Activated T-helper 1 cell treated with anti-CD3 and anti-CD28 coated beads, Interleukin-2, amount 50 U/mL, for 16 hours (primary cell): ENCODE results near the gene BEND4.
"Not testable (repeated sequence)": the region's sequence is repeated elsewhere in the genome, so short reads cannot be mapped to it uniquely, and the experiment has no call there.

Source experiments
- DNase-seq, 2 donors: peaks; one replicate each; pipeline ENCODE4 v3.0.0-alpha.2; 2020; ENCODE audit warnings: low read depth in 1 of 2, low spot score in 1 of 2

BEND4 gene

DNA sequence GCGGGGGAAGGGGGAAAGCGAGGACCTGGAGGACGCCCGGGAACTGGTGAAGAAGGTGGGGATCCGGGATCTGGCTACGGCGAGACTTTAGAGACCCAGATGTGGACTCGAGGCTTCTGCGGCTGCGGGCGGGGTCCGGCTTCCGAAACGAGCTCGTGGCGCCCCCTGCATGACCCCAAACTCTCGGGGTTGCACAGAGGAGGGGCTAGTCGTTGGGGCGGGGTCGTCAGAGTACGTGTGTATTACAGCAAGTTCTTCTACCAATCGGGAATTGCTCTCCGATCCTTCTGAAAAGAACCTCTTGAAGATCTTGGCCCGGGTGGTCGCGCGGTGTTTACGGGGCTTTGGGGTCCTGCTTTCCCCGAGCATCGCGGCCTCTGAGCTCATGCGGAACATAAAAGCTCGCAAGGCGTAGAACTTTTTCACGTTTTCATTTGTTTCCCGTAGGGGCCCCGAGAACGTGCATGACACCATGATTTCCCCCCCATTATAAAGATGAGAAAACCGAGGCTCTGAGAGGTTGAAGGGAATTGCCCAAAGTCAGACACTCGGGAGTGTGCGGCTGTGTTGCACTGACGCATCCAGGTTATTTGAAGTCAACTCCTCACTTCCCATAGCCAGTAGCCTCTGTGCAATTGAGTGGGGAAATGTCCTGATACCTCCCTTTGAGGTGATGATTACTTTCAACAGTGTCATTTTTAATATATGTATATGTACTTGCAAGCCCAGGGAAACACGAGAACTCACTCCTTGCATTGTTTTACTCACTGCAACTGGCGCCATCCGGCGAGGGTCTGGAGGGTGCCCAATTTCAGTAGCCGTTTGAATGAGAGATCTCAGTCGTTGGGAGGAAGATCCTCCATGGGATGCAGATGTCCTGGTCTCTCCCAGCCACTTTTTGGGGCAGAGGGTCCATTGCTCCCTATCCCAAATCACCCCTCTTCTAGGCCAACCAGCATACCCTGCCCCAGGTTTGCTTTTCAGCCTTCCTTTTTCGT, at the start of gene BEND4:
Gene BEND4 (minus strand): TSS at position 149 of the 998 bp plus-strand sequence. CDS start 512 bp downstream, outside the sequence.
- DNase-seq: no peak

- DNase-seq: no peak
Observed at GRCh38 chr4:42197341-42197740, 44.9 kb upstream of the BEND4 start.

GRCh38 chr4:42172921-42173320, 20.5 kb upstream of the BEND4 start:
- no peak for DNase-seq

DNA sequence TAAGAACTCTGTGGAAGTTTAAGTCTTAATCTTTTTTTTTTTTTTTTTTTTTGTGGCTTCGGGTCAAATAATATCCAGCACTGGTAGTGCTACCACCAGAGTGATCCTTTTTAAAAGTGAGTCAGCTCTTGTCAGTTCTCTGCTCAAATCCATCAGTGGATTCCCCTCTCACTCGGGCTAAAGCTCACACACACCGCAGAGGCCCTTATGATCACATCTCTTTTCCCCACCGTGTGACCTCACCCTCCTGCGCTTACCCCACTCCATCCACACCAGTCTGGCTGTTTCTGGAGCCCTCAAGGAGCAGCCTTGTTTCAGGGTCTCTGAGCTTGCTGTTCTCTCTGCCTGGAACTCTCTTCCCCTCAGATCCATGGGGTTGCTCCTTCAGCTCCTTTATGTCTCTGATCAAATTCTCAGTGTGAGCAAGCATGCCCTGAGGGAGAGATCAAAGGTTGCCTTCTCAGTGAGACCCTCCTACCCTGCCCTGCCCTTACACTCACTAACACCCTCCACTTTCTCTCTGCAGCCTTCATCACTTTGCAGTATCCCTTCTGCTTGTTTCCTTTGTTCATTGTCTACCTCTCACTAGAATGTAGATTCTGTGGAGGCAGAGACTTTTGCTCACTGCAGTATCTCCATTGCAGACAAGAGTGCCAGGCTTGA, 19.8 kb upstream of the BEND4 start:
- DNase-seq: no peak

DNA sequence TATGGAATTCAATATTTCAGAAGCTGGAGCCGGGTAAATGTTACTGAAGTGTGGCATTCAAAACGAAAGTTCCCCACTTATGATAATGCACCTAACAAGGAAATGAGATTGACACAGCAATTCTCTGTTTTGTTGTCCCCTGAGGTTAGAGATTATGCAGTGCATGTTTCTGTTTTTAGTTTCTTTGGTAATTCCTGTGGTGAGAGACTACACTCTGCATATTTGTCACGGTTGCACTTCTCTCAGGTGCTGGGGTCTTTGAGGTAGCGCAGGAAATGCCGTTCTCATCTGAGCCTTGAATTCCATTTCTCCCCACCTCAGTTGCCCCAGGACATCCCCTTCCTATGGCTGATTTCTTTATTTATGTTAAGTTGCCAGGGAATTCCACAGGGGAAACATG, 15.3 kb upstream of the BEND4 start:
- no peak for DNase-seq

- DNase-seq: not testable (repeated sequence)
Observed at GRCh38 chr4:42166186-42166585, 13.7 kb upstream of the BEND4 start.

- DNase-seq: no peak
Observed at GRCh38 chr4:42159271-42160001, 7.0 kb upstream of the BEND4 start.

DNA sequence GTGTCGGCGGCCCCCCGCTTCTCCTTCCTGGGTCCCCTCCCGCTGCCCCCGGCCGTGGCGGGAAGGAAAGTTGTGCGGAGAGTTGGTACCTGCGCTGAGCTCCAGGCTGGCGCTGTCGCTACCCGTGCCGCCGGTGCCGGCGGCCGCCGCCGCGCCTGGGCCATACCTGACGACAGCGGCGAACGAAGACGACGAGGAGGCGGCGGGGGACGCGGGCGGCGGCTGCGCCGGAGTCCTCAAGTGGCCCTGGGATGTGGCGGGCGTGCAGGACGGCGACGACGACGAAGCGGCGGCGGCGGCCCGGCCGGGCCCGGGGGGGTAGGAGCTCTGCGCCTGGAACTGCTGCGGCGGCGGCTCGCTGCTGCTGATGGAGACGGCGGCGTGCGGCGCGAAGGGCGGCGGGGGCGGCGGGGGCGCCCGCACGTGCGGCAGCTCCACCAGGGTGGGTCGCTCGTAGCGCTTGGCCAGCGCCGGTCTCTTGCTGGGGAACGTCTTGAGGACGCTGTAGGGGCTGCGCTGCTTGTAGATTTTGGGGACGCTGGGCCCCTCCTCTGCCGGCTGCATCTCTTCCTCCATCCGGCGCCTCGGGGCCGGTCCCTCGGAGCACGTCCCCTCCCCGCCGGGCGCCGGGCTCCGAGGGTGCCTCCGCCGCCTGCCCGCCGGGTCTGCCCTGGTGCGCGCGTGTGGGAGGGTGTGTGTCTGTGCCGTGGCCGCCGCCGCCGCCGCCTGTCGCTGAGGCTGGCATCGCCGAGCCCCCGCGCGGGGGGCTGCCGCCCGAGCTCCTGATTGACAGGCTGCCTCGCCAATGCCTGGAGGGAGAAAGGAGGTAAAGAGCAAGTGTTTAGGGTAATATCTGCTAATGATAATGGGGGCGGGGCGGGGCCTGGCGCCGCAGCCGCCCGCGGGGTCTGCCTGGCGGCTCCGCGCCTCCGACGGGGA, 618 bp downstream of the BEND4 start:
- DNase-seq: no peak

GRCh38 chr4:42150653-42151567, 1.5 kb downstream of the BEND4 start:
- DNase-seq: no peak

DNA sequence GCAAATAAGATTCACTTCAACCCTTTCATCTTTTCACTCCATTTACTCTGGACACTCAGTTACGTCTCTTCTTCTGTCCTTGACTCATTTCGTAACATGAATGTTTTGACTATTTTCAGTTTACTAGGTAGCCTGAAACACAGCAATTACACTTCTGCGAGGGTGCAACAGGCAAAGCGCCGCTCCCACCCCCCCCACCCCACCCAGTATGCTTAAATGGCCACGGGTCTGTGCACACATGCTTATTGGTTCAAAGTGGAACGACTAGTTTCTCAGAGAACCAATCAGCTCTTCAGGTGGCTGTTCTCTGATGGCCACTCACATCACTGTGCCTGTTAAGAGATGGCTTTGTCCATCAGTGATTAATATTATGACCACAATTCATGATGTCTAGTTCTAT, 3.5 kb downstream of the BEND4 start:
- DNase-seq: no peak

GRCh38 chr4:42148425-42148824, 4.0 kb downstream of the BEND4 start:
- no peak for DNase-seq

DNA sequence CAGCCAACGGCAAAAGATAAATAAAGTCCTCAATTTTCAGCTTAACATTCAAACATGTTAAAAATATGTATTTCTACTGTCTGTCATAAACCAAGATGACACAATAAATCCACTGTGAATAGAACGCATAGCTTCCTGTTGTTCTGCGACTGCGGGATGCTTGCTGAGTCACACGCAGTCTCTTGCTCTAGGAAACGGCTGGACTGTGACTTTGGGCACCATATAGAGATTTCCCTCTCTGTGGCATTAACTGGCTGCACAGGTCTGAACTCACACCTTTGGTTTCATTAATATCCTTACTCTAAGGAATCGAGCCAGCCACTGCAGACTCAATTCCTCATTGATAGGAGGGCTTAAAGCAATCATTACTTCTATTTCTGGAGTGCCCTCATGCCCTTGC, 8.4 kb downstream of the BEND4 start:
- no peak for DNase-seq

GRCh38 chr4:42142591-42142990, 9.9 kb downstream of the BEND4 start:
- DNase-seq: no peak

GRCh38 chr4:42136371-42136770, 16.1 kb downstream of the BEND4 start:
- DNase-seq: no peak

GRCh38 chr4:42133006-42133405, 19.4 kb downstream of the BEND4 start:
- no peak for DNase-seq

DNA sequence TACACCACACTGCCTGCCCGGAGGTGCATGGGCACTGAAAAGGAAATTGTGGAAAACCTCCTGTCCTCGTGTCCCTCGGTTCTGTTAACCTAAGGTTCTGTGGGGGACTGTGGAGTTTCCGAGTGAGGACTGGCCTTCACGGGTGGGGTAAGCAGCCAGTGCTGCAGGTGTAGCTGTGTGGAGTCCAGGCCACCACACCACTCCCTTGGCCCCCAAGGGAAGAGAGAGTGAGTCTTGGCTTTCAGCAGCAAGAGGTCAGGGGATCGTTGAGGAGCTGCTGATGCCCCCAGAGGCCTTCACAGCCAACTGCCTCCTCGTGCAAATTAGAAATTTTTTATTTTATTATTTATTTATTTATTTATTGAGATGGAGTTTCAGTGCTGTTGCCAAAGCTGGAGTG, 20.4 kb downstream of the BEND4 start:
- no peak for DNase-seq

DNA sequence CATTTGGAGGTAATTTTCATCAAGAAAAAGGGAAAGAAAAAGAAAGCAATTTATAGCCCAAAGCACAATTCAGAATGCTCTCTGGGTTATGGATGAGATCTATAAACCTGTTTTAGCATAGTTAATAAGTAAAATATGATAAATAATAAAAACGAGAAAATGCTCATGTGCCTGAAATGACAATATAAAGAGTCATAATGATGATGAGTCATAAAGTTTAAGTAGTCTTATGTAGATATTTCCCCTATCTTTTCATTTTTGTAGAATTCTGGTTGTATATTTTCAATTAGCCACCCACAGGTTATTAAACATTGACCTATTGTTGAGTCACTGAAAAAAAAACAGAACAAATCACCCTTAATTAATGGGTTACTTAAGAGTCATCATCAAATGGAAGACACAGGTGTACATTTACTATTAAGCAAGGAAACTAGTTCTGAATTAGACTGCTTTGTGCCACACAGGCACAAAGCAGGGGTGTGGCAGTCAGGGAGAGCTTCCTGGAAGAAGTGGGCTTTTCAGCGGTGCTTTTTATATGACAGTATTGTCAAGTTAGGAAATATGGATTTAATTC, 29.3 kb downstream of the BEND4 start:
- DNase-seq: no peak

GRCh38 chr4:42122237-42122636, 30.2 kb downstream of the BEND4 start:
- DNase-seq: no peak

DNA sequence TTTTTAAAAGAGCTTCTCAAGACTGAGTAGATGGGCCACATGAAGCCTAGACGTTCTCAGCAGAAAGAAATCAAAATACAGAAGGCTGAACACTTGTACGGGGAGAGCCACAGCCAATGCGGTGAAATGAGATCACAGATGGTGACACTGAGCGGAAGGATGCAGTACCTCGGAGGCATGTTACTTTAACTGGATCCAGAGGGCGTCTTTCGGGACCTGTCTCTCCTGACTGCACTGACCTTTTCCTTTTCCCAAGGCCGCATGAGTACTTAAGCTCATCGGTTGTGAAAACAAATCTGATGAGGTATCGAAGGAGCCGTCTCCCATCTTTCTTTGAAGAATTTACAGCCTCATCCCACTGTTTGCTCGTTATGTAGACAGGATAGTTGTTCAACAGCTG, 32.6 kb downstream of the BEND4 start:
- DNase-seq: no peak
